Liver (tissue), 2 donors: Measurements from ENCODE around the gene RFC2.

Source experiments
- CTCF ChIP-seq: fragments of 150-350 bp; IDR thresholded peaks from 2 replicates; pipeline ENCODE4 v1.5.1; 2017; ENCODE audit warnings: improper control_type of control experiment, low read depth, low read length; ENCODE audit not compliant: missing input control
- MAX ChIP-seq: IDR thresholded peaks from 2 replicates; pipeline ENCODE4 v1.6.1; 2016; ENCODE audit warnings: antibody characterized with exemption
- donor health status: healthy.

GRCh38 chr7:74216361-74216761 is 37.8 kb downstream of the RFC2 start:
- TF ChIP-seq MAX (no peak), CTCF (no peak)
